Renal pelvis (tissue), 12 donors: ENCODE results near the gene MARCHF5. TPM values are rescaled to one million over a fixed set of nuclear protein-coding genes. Genes with fewer than 3 reads are reported as not detected.

Experiments
- DNase-seq: peaks from one replicate; pipeline ENCODE4 v3.0.0-alpha.2; 2013
- long read RNA-seq, 16 experiments: transcript quantifications; one replicate each; lab custom pipeline, GENCODE V29; 2026
- polyA plus RNA-seq, 3 donors: library from polyadenylated mRNA; unstranded; fragments of 120-200 nt; gene quantifications; one replicate each; pipeline ENCODE4 v1.2.1, GENCODE V29; 2013; ENCODE audit not compliant: insufficient read length in 3 of 3

The MARCHF5 gene
- polyA plus RNA-seq: 10 to 100 TPM; 61.9 to 69.8 (median 65.9) TPM
- long read RNA-seq, donor 1, transcript MARCH5-201 (6 exons, 3,926 nt): major isoform, 19 of 37 reads
- long read RNA-seq, donor 1, partial matches to known transcripts: 16 of 37 reads
- long read RNA-seq, donor 1, other reads (novel, unspliced or antisense): 0 of 37 reads
- long read RNA-seq, donor 2, transcript MARCH5-201 (6 exons, 3,926 nt): major isoform, 24 of 56 reads
- long read RNA-seq, donor 2, partial matches to known transcripts: 28 of 56 reads
- long read RNA-seq, donor 2, other reads (novel, unspliced or antisense): 0 of 56 reads
- long read RNA-seq, donor 3, transcript MARCH5-201 (6 exons, 3,926 nt): major isoform, 9 of 28 reads
- long read RNA-seq, donor 3, partial matches to known transcripts: 19 of 28 reads
- long read RNA-seq, donor 3, other reads (novel, unspliced or antisense): 0 of 28 reads
- long read RNA-seq, donor 4, transcript MARCH5-201 (6 exons, 3,926 nt): major isoform, 20 of 38 reads
- long read RNA-seq, donor 4, partial matches to known transcripts: 16 of 38 reads
- long read RNA-seq, donor 4, other reads (novel, unspliced or antisense): 0 of 38 reads
- long read RNA-seq, donor 5, transcript MARCH5-201 (6 exons, 3,926 nt): major isoform, 14 of 14 reads
- long read RNA-seq, donor 5, partial matches to known transcripts: 0 of 14 reads
- long read RNA-seq, donor 5, other reads (novel, unspliced or antisense): 0 of 14 reads
- long read RNA-seq, donor 6, transcript MARCH5-201 (6 exons, 3,926 nt): major isoform, 18 of 44 reads
- long read RNA-seq, donor 6, transcript MARCH5-204 (2 exons, 680 nt): minor isoform, 5 of 44 reads
- long read RNA-seq, donor 6, partial matches to known transcripts: 21 of 44 reads
- long read RNA-seq, donor 6, other reads (novel, unspliced or antisense): 0 of 44 reads
- long read RNA-seq, donor 7, transcript MARCH5-201 (6 exons, 3,926 nt): major isoform, 28 of 33 reads
- long read RNA-seq, donor 7, partial matches to known transcripts: 5 of 33 reads
- long read RNA-seq, donor 7, other reads (novel, unspliced or antisense): 0 of 33 reads
- long read RNA-seq, donor 8, transcript MARCH5-201 (6 exons, 3,926 nt): major isoform, 11 of 24 reads
- long read RNA-seq, donor 8, partial matches to known transcripts: 12 of 24 reads
- long read RNA-seq, donor 8, other reads (novel, unspliced or antisense): 0 of 24 reads
- long read RNA-seq, donor 9, transcript MARCH5-201 (6 exons, 3,926 nt): major isoform, 27 of 48 reads
- long read RNA-seq, donor 9, partial matches to known transcripts: 20 of 48 reads
- long read RNA-seq, donor 9, other reads (novel, unspliced or antisense): 0 of 48 reads
- long read RNA-seq, donor 10, transcript MARCH5-201 (6 exons, 3,926 nt): major isoform, 21 of 41 reads
- long read RNA-seq, donor 10, partial matches to known transcripts: 17 of 41 reads
- long read RNA-seq, donor 10, other reads (novel, unspliced or antisense): 0 of 41 reads
- long read RNA-seq, donor 11, transcript MARCH5-201 (6 exons, 3,926 nt): major isoform, 9 of 14 reads
- long read RNA-seq, donor 11, partial matches to known transcripts: 5 of 14 reads
- long read RNA-seq, donor 11, other reads (novel, unspliced or antisense): 0 of 14 reads
- long read RNA-seq, donor 12, transcript MARCH5-201 (6 exons, 3,926 nt): major isoform, 22 of 58 reads
- long read RNA-seq, donor 12, transcript MARCH5-204 (2 exons, 680 nt): minor isoform, 9 of 58 reads
- long read RNA-seq, donor 12, partial matches to known transcripts: 27 of 58 reads
- long read RNA-seq, donor 12, other reads (novel, unspliced or antisense): 0 of 58 reads
- long read RNA-seq, donor 13, transcript MARCH5-201 (6 exons, 3,926 nt): major isoform, 7 of 23 reads
- long read RNA-seq, donor 13, partial matches to known transcripts: 14 of 23 reads
- long read RNA-seq, donor 13, other reads (novel, unspliced or antisense): 0 of 23 reads
- long read RNA-seq, donor 14: 0 reads
- long read RNA-seq, donor 15, transcript MARCH5-201 (6 exons, 3,926 nt): major isoform, 24 of 69 reads
- long read RNA-seq, donor 15, transcript MARCH5-204 (2 exons, 680 nt): minor isoform, 9 of 69 reads
- long read RNA-seq, donor 15, partial matches to known transcripts: 36 of 69 reads
- long read RNA-seq, donor 15, other reads (novel, unspliced or antisense): 0 of 69 reads
- long read RNA-seq, donor 16, transcript MARCH5-201 (6 exons, 3,926 nt): major isoform, 18 of 44 reads
- long read RNA-seq, donor 16, partial matches to known transcripts: 23 of 44 reads
- long read RNA-seq, donor 16, other reads (novel, unspliced or antisense): 0 of 44 reads

- DNase-seq: peak; percentile 95
Observed at GRCh38 chr10:92290837-92291615, at the start of gene MARCHF5, which contains the start of gene CPEB3. Gene MARCHF5 (plus strand): TSS chr10:92291167. CDS start chr10:92291495, 328 bp downstream. Gene CPEB3 (minus strand): TSS chr10:92291078. CDS start chr10:92240350, 50,728 bp downstream.

- no peak for DNase-seq
Observed at GRCh38 chr10:92241501-92241900, 49.5 kb upstream of the MARCHF5 start.

GRCh38 chr10:92242380-92242779 is 48.6 kb upstream of the MARCHF5 start:
- DNase-seq: no peak

GRCh38 chr10:92242910-92243671 is 47.9 kb upstream of the MARCHF5 start:
- DNase-seq: peak; percentile 64

- no peak for DNase-seq
Observed at GRCh38 chr10:92244796-92245195, 46.2 kb upstream of the MARCHF5 start.

GRCh38 chr10:92248566-92248965 is 42.4 kb upstream of the MARCHF5 start:
- no peak for DNase-seq

GRCh38 chr10:92263396-92263795 is 27.6 kb upstream of the MARCHF5 start:
- DNase-seq: no peak

- no peak for DNase-seq
Observed at GRCh38 chr10:92264249-92264648, 26.7 kb upstream of the MARCHF5 start.

GRCh38 chr10:92265687-92266258 is 25.2 kb upstream of the MARCHF5 start:
- no peak for DNase-seq

- no peak for DNase-seq
Observed at GRCh38 chr10:92267343-92267742, 23.6 kb upstream of the MARCHF5 start.

- DNase-seq: no peak
Observed at GRCh38 chr10:92268748-92269147, 22.2 kb upstream of the MARCHF5 start.

GRCh38 chr10:92274071-92274470 is 16.9 kb upstream of the MARCHF5 start:
- no peak for DNase-seq

- DNase-seq: no peak
Observed at GRCh38 chr10:92278996-92279696, 11.8 kb upstream of the MARCHF5 start.

- DNase-seq: no peak
Observed at GRCh38 chr10:92284112-92284704, 6.8 kb upstream of the MARCHF5 start.

GRCh38 chr10:92290076-92290836 is 711 bp upstream of the MARCHF5 start:
- DNase-seq: peak; percentile 49

- DNase-seq: no peak
Observed at GRCh38 chr10:92291616-92291865, 574 bp downstream of the MARCHF5 start.
